NCI-H82 treated with DMSO at 0.1 percent for 48 hours (cell line): Measurements from ENCODE around the gene GFRA1.
"Not testable (repeated sequence)": the region's sequence is repeated elsewhere in the genome, so short reads cannot be mapped to it uniquely, and the experiment has no call there.

Experiments used
- DNase-seq: peaks from one replicate; lab custom pipeline; 2025; ENCODE audit not compliant: unreplicated experiment; lab: John Stamatoyannopoulos, UW

GFRA1 gene

DNA sequence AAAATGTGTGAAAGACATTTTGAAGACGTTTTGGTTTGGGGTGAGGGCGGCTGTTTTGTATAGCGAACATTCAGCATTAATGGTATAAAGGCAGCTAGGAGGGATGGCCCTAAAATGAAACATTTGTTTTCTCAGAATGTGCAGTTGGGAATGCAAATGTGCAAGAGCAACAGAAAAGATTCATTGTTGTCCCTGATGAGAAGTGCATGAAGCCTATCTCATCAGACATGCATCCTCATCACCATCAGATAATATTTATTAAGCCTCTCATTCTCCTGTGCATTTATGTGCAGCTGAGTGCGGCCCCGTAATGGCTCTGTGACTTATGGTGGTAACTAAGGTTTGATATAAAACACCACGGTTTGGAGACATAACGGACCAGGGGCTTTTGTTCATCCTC, 199.5 kb downstream of the GFRA1 start:
- no peak for DNase-seq

DNA sequence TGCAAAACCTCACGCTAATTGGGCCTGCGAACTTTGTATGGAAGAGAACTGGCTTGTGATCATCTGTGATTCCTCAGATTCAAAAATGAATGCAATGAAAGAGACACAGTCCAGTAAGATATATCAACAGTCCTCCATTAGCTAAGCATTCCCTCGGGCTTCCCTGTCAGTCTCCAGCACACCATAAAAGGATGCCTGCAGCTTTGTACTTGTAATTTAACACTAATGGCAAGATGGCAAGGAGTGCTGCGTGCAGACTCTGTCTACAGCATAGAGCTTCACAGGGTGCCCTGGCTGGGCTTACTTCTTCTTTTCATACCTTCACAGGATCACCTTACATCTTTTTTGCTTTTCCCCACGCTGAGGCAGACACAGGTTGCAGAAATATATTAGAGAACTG, 200.0 kb downstream of the GFRA1 start:
- DNase-seq, result no peak

DNA sequence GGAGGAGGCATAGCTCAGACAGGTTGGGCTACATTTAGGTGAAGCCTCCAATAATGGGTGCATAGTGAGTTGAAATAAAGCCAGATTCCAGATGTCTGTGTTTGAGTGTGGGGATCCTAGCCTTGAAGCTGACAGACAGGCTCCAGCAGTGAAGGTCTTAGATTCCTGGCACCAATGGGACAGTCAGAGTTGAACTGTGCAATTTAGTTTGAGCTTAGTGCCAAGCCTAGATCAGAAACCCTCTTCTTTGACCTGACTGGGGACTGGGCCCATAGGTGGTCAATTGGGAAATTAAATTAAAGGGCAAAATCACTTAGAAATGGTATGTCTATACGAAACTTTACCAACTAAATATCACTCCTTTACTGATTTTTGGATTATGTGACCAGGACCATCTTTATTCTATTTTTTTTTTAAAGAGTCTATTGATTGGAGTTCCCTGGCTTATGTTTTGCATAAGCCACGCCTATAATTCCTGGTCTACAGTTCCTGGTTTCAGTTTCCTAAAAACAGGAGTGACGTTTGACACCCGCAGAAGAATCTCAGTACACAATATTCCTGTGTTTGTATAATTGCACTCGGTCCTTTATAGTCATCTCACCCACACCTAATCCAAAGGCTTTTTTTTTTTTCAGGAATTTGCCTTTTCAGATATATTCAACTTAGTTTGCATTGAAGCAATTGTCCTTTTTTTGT, 201.4 kb downstream of the GFRA1 start:
- DNase-seq, result no peak

DNA sequence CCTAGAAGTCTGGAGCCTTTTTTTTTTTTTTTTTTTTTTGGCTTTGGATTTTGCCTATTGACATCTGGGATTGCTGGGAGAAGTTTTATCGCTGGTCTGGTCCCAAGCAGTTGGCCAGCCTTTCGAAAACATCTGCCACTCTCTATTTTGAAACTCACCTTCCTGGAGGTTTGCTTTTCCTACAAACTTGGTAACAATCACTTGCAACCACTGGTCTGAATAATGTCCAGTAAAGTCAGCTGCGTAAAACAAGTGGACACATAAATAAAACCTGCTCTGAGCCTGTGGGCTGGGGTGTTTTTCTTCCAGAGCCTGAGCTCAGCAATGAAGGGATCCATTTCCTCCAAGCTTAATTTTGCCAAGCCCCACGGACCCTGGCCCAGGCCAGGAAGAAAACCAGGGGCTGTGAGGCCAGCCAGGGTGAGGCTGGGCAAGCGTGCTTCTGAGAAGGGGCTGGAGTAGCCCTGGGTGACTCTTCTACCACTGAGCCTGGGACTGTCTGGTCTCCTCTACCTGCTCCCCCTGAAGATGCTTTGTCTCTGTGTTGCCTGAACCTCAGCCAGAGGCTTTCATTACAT, 202.2 kb downstream of the GFRA1 start:
- no peak for DNase-seq

DNA sequence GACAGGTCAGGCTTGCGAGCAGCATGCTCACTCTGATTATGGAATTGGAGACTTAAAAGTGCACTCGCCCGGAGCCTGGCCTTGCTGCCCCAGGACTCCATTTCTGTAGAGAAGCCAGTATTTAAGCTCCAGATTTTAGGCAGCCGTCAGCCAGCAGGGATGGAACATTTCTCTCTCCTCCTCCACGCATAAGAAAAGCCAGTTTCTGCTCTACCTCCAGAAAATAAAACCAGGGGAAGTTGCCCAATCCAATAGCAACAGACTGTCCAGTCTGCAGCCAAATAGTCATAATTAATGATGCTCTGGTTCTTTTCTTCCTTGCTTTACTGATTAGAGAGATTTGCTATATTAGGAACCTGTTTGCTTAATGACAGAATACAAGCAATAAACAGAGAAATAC, 203.2 kb downstream of the GFRA1 start:
- no peak for DNase-seq

DNA sequence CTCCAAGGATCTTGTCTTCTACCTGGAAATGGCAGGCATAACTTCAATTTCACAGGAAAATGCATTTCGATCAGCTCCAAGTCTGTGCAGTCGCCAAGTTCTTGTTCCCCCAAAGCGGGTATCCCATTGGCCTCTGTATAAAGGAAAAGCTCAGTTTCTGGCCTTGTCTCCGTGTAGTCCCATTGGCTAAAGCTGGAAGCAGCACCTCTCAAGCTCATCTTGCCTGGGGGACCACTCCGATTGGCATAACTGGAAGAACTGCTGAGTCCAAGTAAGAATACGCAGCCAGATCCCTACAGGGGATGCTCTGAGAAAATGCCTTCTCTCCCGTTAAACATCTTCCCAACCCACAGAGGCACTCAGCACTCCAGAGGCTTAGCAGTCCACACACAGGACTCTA, 205.2 kb downstream of the GFRA1 start:
- no peak for DNase-seq

DNA sequence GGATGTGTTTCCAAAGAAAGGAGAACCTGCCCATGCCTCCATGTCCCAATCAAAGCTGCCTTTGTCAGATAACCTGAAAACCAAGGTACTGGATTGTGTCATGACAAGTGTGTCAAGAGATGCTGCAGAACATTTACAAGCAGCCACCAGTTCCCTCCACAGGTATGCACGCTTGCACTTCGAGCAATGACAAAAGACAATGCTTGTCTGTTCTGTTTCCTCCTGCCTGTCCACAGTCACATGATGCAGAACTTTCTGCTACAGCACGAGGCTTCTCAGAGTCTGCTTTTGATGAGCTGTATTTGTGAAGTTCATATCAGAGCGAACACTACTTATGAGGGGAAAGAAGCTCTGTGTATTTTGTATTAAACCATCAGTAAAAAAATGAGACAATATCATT, 209.9 kb downstream of the GFRA1 start:
- DNase-seq, result no peak

DNA sequence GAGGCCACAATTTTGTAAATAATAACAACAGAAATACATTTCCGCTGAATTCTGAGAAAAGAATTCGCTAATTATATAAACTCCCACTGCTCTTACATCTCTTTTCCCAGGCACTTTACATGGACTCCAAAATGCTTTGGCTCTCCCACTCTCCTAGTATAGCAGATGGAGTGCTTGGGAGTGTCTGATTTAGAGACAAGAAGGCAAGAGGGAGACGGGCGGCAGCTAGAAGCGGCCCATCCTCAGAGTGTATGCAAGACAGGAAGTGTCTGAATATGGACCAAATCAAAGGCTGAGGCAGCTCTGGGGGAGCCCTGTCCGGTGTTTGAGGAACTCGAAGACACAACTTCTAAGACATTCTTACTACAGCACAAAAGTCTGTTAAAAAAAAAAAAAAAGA, 212.1 kb downstream of the GFRA1 start:
- DNase-seq, result no peak

DNA sequence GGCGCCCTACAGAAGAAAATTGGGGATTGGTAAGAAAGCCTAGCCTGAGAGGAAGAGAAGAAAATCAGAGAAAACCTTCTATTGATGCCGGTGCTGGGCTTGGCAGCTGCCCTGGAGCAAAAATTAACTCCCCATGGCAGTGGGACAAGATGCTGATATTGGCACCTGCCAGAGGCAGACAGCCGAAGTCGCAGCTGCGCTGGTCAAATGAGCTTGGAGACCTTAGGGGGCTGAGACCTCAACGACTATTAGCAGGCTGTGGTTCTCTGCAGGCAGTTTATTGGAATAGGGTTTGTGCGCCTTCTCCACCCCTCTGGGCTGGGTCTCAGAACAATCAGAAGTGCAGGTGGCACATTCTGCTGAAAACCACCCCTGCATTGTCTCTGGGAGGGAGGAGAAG, 213.7 kb downstream of the GFRA1 start:
- DNase-seq, result no peak

DNA sequence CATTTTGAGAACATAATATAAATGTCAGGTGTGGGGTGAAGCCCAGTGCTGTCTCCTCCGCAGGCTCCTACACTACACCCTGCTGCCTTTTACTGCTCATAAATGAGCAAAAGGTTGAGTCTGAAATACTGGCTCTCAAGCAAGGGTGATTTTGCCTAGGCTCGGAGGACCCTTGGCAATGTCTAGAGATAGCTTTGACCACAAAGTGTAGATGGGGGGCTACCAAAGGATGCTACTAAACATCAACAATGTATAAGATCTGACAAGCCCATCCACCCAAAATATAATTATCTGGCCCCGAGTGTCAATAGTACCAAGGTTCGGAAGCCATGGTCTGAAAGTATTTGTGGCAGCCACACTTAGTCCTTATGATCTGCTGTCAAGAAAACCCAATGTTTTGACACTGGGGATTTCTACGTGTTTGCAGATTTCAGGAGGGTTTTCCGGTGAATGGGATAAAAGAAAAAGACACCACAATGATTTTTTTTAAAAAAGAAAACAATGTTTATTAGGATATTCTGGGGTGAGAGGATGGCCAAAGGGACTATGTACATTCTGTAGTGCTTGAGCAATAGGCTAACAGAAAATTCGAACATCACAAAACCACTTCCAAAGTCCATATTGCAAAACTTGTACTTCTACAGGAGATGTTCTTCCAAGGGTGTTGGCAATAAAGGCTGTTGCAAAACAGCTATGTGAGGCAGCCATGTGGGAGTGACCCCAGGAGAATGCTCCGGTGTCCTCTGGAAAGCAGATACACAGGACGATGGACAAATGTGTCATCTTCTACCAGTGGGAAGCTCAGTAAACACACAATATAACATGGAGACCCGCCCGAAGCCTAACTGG, 216.3 kb downstream of the GFRA1 start:
- DNase-seq, result no peak

DNA sequence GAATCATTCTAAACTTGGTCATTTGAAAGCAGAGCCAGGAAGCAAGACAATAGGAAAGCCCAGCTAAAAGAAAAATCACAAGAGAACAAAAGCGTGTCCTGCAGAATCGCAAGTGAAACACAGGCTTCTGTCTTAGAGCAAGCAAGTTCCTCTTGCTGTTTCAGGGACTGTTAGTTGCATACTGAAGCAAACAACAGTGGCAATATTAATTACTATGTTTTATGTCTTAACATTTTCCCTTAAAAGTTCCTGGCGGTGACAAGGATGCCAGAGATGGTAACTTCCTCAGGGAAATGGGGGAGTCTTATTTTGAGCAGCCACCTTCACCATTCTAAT, 217.1 kb downstream of the GFRA1 start:
- DNase-seq, result no peak

DNA sequence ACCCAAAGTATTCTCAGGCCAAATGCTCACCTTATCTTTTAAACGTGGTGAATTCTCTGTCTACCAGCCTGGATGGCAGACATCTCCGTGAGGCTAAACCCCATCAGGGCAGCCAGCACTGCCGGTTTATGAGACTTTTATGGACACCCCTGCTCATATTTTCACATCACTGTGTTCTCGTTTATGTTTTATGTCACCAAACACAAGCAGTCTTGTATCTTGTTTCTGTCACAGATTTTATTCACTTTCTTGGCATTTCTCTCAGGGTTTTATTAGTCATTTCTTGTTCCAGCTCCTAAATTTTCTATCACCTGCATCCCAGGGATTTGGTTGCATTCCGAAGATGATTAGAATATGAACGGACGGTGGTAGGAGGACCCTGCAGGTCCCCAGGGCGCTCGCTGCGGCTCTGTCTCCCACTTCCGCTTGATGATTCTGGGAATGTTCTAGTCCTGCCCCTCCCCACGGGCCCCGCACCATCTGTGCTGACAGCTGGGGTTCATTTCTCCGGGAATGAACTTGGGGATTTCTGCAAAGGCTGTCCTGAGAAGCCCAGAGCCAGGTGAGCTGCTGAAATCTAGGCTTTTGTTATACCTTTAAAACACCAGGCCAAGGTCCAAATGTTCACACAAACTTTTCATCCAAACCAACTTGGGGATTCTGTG, 217.6 kb downstream of the GFRA1 start:
- peak; percentile 57 for DNase-seq

DNA sequence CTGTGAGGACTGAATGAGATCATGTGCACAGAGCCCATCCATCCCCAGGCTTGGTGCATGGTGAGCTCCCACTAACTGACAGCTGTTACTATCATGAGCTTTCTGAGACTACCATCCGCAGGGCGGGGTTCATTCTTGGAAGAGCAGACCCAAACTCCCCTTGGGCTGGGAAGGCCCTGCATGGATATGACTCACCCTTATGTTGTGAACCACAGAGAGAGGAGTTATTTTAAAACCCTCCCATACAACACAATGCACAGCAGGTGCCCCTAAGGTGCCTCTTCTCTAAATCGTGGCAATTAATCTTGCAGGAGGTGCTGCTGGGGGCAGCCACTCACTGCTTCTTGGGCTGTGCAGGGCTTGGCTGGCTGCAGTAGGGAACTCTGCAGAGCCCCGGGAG, 219.1 kb downstream of the GFRA1 start:
- peak; percentile 7 for DNase-seq

DNA sequence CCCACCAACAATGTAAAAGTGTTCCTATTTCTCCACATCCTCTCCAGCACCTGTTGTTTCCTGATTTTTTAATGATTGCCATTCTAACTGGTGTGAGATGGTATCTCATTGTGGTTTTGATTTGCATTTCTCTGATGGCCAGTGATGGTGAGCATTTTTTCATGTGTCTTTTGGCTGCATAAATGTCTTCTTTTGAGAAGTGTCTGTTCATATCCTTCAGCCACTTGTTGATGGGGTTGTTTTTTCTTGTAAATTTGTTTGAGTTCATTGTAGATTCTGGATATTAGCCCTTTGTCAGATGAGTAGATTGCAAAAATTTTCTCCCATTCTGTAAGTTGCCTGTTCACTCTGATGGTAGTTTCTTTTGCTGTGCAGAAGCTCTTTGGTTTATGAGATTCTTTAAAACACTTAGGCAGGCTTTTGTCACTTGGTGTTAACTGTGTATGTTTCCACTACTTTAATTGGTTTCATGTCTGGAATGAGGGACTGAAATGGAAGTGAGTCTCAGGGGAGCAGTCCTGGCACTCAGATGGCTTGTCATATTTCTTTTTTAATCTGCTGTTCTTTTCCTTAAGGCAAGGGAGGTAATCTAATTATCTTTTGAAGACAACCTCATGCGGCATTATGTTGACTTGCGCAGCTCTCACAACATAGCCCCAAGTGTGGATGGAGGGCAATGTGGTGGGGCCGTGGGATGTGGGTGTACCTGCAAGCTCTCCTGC, 219.8 kb downstream of the GFRA1 start:
- DNase-seq, result peak; percentile 33

DNA sequence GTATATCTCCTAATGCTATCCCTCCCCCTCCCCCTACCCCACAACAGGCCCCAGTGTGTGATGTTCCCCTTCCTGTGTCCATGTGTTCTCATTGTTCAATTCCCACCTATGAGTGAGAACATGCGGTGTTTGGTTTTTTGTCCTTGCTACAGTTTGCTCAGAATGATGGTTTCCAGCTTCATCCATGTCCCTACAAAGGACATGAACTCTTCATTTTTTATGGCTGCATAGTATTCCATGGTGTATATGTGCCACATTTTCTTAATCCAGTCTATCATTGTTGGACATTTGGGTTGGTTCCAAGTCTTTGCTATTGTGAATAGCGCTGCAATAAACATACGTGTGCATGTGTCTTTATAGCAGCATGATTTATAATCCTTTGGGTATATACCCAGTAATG, 220.5 kb downstream of the GFRA1 start:
- not testable (repeated sequence) for DNase-seq

DNA sequence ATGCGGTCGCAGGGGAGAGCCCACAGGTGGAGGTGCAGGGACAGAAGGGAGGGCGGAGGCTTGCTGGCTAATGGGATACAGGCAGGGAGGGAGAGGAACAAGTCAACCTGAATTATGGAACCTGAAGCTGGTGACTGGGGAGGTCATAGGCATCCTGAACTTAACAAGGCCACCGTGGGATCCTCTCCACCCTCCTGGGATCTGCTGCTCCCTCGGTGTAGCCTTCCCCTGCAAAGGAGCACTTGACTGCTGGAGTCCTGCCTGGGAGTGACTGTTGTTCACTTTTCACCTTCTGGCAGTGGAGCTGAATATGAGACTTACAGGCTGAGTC, 223.1 kb downstream of the GFRA1 start:
- DNase-seq, result no peak

DNA sequence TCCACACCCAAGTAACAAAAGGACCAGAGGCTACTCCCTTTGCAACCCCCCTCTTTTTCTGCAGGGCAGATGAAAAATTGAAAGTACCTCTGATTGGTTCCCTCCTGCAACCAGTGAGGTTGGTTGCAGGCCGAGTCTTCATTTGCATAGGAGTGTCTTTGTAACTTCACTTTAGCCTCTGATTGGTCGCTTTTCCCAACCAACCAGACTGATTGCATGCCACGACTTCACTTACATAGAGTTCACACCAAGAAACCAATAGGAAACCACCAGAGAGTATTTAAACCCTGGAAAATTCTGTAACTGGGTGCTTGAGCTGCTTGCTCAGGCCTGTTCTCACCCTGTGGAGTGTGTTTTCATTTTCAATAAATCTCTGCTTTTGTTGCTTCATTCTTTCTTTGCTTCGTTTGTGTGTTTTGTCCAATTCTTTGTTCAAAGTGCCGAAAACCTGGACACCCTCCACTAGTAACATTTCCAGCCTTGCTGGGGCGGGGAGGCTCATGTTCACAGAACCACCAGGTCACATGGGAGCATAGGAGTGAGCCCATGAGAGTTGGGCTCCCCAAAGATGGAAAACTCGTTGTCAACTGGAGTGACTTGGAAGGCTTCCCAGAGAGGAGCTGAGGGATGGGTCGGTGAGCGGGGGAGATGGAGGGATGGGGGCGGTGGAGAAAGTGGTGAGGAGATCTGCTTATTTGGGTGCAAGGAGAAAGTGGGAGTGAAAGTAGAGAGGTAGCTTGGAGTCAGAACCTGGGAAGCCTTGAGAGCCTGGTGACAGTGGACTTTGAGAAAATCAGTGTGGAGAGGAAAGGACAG, 223.6 kb downstream of the GFRA1 start:
- no peak for DNase-seq

DNA sequence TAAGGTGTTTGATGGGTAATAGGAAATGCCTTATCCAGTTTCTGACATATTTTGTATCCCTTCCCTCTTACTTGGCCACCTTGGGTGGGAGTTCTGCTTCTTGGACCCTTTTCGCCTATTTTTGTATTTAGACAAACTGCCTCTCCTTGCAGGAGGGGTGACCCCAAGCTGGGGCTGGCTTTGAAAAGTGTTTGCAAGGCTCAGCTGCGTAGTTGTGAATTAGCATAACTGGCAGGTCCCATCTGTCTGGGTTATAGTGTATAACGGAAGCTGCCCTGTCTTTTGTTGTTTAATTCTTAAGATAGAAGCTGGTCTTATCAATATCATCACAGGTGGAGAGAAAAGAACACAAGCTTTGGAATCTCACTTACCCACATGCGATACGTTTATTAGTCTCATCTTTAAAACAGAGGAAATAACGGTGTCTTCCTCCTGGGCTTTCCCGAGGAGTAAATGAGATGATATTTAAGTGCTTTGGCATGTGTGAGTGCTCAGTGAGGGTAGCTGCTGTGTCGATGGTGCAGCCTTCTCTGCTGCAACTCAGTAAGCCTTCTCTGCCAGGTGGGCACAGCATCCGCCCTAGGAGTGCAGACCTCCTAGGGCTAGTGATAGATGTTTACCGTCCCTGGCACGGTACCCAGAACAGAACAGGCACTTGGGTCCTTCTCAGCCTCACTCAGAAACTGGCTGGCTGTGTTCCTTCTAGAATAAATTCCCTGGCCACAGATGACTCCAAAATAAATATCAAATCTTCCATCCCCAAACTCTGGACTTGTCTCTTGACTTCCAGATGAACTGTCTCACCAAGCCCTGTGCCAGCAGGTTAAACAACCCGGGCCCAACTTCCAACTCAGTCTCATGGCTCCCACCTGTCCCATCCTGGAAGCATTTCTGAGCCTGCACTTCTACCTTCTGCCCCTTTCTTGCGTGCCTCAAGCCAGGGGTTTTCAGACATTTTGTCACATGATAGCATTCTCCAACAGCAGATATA, 227.3 kb downstream of the GFRA1 start:
- no peak for DNase-seq

DNA sequence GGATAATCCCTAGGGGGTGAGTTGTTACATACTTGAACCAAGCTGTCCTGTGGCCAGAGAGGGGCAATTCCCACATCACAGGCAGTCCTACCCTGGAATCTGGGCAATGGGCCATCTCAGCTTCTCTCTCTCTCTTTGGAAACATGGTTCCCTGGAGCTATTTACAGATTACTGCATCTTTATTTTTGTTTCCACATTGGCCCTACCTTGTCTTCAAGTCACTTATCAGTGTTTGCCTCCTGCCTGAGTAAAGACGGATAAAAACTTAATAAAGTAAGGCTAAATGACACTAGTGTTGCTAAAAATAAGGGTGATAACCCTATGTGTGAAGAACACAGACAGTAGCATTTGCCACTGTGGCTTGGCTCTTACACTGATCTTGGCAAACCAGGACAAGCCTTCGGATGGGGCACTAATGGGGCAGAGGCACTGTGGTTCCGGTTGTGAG, 228.2 kb downstream of the GFRA1 start:
- DNase-seq, result no peak
